ENCODE results near the gene MYO5B. TPM values are rescaled to one million over a fixed set of nuclear protein-coding genes. Genes with fewer than 3 reads are reported as not detected.

MYO5B gene
- total RNA-seq, 4 donors from 2014 or later = 58.2 to 102 (median 89.9) TPM

DNA sequence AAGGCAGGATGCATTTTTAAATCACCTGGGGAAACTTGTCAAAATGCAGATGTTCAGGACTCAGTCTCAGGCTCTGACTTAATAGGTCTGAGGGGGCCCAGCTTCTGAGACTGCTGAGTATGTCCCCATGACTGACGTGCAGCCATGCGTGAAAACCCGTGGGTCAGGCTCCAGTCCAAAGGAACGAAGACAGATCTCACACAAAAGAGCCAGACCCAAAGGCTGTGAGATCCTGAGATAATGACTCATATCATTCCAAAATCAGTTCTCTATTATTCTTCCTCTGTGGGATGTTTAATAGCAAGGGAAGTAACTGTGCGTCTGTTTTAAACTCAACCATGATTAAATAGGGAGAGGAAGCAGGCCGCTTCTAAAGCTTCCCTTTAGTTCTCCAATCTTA lies 274.2 kb downstream of the MYO5B start:
- Histone ChIP-seq H3K9me3 (no peaks in the 10 kb centered on the region), H3K27me3 (no peaks in the 10 kb centered on the region), H3K36me3 (no peaks in the 10 kb centered on the region), H3K27ac (no peak overlapping the region), H3K4me3 (replicated peaks in 1 of 3) (no peak overlapping the region), H3K4me1 (peaks cover 11% of the 10 kb centered on the region in 2 donors)
- DNase-seq = peak; percentile 36 to 51
- TF ChIP-seq, protein P1, sequence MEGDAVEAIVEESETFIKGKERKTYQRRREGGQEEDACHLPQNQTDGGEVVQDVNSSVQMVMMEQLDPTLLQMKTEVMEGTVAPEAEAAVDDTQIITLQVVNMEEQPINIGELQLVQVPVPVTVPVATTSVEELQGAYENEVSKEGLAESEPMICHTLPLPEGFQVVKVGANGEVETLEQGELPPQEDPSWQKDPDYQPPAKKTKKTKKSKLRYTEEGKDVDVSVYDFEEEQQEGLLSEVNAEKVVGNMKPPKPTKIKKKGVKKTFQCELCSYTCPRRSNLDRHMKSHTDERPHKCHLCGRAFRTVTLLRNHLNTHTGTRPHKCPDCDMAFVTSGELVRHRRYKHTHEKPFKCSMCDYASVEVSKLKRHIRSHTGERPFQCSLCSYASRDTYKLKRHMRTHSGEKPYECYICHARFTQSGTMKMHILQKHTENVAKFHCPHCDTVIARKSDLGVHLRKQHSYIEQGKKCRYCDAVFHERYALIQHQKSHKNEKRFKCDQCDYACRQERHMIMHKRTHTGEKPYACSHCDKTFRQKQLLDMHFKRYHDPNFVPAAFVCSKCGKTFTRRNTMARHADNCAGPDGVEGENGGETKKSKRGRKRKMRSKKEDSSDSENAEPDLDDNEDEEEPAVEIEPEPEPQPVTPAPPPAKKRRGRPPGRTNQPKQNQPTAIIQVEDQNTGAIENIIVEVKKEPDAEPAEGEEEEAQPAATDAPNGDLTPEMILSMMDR (IDR thresholded peaks at IDR 0.05) = no peak
- no peak for TF ChIP-seq POLR2A (IDR thresholded peaks at IDR 0.05)
- intact Hi-C loops (cut with DNase I) = no loop called here
- 16 to 19% methylated on average over 6 of the region's 6 CpGs for WGBS, 2 donors

DNA sequence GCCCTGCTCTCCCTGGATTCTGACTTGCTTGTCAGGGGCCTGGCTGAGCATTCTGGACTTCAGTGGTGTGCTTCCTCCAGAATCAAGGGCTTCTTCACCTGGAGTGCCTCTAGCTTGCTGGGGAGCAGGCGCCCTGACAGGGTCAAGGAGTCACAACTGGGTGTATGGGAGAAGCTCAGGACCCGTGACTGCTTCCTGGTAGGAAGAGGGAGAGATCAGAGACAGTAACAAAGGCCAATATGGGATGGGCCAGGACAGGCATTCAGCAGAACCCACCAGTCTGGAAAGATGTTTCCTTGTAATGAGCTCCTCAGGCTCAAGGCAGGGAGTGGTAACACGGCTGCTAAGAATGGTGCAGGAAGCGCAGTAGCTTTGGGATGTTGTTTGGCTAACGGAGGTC lies 277.2 kb downstream of the MYO5B start:
- intact Hi-C loops (cut with DNase I) = no loop called here
- Histone ChIP-seq H3K36me3 (no peaks in the 10 kb centered on the region), H3K9me3 (no peaks in the 10 kb centered on the region), H3K27me3 (no peaks in the 10 kb centered on the region), H3K4me3 (replicated peaks in 1 of 3) (no peak overlapping the region), H3K27ac (no peak overlapping the region), H3K4me1 (peaks cover 11% of the 10 kb centered on the region in 2 donors)
- 90 to 93% methylated on average over 3 to 5 of the region's 5 CpGs for WGBS, 2 donors
- TF ChIP-seq, protein P1 (IDR thresholded peaks at IDR 0.05) = no peak
- TF ChIP-seq POLR2A (IDR thresholded peaks at IDR 0.05) = no peak
- DNase-seq = no peak

DNA sequence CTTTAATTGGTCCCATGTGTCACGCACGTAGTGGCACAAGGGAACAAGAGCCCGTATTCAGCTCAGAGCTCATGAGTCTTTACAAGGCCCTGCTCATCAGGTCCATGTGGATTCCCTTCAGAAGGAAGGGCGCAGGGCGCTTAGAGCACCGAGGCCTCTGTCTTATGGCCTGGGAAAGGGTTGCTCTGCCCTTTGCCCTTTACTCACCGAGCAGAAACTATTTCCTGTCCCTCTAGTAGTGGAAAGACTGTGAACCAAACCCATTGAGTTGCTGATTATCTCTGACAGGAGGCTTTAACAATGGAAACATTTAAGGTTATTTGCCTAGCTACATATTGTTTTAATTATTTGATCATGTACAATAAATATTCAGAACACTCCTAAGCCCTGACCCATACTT lies 279.6 kb downstream of the MYO5B start:
- intact Hi-C loops (cut with DNase I) = no loop called here
- no peak for TF ChIP-seq POLR2A (IDR thresholded peaks at IDR 0.05)
- TF ChIP-seq, protein P1 (IDR thresholded peaks at IDR 0.05) = no peak

DNA sequence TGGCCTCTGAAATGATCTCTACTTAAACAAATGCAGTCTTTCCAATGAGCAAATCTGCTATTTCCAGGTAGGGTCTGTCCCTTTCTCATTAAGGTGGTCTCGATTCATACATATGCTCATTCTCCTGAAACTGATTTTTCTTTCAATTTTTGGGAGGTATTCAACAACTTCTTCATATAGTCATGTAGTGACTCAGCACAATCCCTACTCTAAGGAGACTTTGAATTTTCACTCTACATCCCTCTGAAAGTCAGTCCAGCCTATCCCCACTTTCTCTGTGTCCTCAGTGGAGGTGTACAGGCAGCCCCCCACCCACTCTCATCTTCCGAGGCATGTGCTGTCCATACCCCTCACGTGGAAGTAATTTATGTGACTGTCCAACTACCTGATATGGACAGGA lies 281.7 kb downstream of the MYO5B start:
- DNase-seq = no peak
- H3K9me3 ChIP-seq = no peaks in the 10 kb centered on the region
- H3K36me3 ChIP-seq = no peaks in the 10 kb centered on the region
- H3K4me3 ChIP-seq (replicated peaks in 1 of 3) = no peak overlapping the region
- H3K27me3 ChIP-seq = no peaks in the 10 kb centered on the region
- WGBS, 2 donors = 91 to 92% methylated on average over 3 of the region's 3 CpGs
- no peak overlapping the region for H3K27ac ChIP-seq
- intact Hi-C loops (cut with DNase I) = no loop called here
- H3K4me1 ChIP-seq = no peaks in the 10 kb centered on the region
- no peak for TF ChIP-seq POLR2A (IDR thresholded peaks at IDR 0.05)
- TF ChIP-seq, protein P1 (IDR thresholded peaks at IDR 0.05) = no peak

More for the DNA sequence above, 279.6 kb downstream of the MYO5B start:
- Histone ChIP-seq H3K4me3 (replicated peaks in 1 of 3) (no peak overlapping the region), H3K27me3 (no peaks in the 10 kb centered on the region), H3K9me3 (no peaks in the 10 kb centered on the region), H3K4me1 (peaks cover 0 to under 1% of the 10 kb centered on the region in 2 donors), H3K27ac (no peak overlapping the region), H3K36me3 (no peaks in the 10 kb centered on the region)
- DNase-seq = no peak
- 72 to 85% methylated on average over 7 of the region's 7 CpGs for WGBS, 2 donors

DNA sequence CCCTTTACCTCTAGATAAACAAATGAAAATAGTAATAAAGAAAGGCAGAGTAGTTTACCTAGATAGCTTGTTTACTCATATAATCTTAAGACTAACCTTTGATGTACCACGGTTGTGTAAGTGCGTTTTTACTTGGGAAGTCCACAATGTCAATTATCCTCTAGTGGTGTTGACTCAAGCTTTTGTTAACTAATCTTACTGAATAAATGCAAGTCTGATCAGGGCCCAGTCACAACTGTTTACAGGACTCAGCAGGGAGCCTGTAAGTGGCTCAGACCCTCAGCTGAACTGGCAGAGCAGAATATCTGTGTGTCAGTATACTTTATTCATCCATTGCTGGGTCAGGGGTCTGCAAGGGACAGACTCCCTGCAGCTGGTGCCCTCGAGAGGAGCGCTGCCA lies 283.5 kb downstream of the MYO5B start:
- WGBS, 2 donors = 58 to 65% methylated on average over 4 of the region's 4 CpGs
- no peaks in the 10 kb centered on the region for H3K36me3 ChIP-seq
- no peak overlapping the region for H3K27ac ChIP-seq
- DNase-seq = no peak
- H3K27me3 ChIP-seq = no peaks in the 10 kb centered on the region
- TF ChIP-seq, protein P1 (IDR thresholded peaks at IDR 0.05) = no peak
- no peak for TF ChIP-seq POLR2A (IDR thresholded peaks at IDR 0.05)
- no peak overlapping the region for H3K4me3 ChIP-seq (replicated peaks in 1 of 3)
- intact Hi-C loops (cut with DNase I) = no loop called here
- no peaks in the 10 kb centered on the region for H3K9me3 ChIP-seq
- peaks cover 4 to 6% of the 10 kb centered on the region in 2 donors for H3K4me1 ChIP-seq

All from thyroid gland (tissue), 4 donors.